SK-MEL-5 (cell line): ENCODE results near the gene PPIE. TPM values are rescaled to one million over a fixed set of nuclear protein-coding genes. Genes with fewer than 3 reads are reported as not detected.
A peak's percentile ranks its signal among the peaks of the same experiment; 100 is the strongest.

Experiments
- DNase-seq: peaks from one replicate; pipeline ENCODE4 v3.0.0-alpha.2; 2016; ENCODE audit warnings: low read depth, low spot score
- in situ Hi-C: cut with HindIII; loops from 2 replicates; pipeline ENCODE4 v1.10.0; 2016; ENCODE audit warnings: low sequenced_read_pairs, high pct_unique_total_duplicates, low pct_unique_long_range_greater_than_20kb
- polyA plus RNA-seq, 2 experiments: library from polyadenylated mRNA; depleted of rRNA; stranded (reverse); fragments of >200 nt; gene quantifications; 2 replicates each; pipeline ENCODE4 v1.2.3, GENCODE V29; 2015
- total RNA-seq: library from RNA; depleted of rRNA; stranded (reverse); fragments of >200 nt; shearing (Covaris generic); gene quantifications from 2 replicates; pipeline ENCODE4 v1.2.3, GENCODE V29; 2014; rRNA removed

Gene PPIE
- total RNA-seq = 33.3 and 39.1 TPM in 2 replicates
- polyA plus RNA-seq (2015; cell fraction: cytosol; rRNA removed) = 45.6 and 46.3 TPM in 2 replicates
- polyA plus RNA-seq (2015; cell fraction: nucleus; rRNA removed) = 49.7 and 52.5 TPM in 2 replicates

DNA sequence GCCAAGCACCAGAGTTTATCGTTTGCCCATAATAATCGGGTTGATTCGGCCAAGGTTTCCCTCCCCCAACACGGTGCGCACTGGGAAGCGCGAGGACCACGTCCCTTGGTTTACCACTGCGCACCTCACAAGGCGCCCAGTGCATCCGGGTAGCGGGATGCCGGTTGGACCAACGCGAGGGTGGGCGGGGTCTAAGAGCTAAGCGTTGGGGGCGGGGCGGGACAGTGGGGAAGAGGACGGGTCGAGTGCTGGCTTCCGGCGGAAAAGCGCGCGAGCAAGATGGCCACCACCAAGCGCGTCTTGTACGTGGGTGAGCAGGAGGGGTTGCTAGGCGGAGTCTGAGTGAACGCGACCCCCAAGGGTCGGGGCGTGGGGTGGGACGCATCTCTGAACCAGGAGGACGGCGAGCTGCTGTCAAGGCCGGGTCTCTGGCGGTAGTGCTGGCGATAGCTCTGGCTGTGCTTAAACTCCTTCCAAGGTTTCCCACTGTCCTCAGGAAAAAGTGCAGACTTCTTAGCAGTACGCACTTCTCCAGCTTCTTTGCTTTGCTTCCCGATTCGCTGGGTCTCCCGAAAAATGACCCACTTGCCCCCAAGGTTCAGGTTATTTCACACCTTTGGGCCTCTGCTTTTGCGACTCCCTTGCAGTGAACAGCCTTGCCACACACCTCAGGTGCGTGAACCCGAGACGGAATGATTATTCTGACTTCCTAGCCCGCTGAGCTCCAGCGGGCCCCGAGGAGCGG, at the start of gene PPIE:
PPIE (plus strand) TSS at position 261 of the 745 bp plus-strand sequence; CDS start at position 280, 19 bp downstream.
- in situ Hi-C loops = loop anchor here (25.0 kb wide), 1 partner anchor 126 kb away; no protein-coding TSS in a partner anchor
- peak; percentile 91 for DNase-seq

DNA sequence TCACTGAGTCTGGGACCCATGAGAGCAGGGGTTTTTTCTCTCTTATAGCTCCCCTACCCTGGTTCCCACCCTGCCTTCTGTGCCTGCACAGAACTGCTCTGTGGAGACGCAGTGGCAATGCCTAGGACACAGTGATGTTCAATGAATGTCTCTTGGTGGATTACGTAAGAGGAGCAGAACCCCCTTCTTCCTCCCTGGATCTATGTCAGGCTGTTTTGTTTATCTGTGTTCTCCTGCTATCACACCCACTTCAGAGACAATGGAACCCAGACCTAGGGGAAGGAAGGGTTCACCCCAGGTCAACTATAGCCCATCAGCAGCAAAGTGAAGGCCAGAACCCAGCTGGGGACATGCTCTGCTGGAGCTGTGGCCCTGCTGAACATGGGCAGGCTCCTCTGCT, 49.5 kb upstream of the PPIE start:
- in situ Hi-C loops = no loop called here
- no peak for DNase-seq

DNA sequence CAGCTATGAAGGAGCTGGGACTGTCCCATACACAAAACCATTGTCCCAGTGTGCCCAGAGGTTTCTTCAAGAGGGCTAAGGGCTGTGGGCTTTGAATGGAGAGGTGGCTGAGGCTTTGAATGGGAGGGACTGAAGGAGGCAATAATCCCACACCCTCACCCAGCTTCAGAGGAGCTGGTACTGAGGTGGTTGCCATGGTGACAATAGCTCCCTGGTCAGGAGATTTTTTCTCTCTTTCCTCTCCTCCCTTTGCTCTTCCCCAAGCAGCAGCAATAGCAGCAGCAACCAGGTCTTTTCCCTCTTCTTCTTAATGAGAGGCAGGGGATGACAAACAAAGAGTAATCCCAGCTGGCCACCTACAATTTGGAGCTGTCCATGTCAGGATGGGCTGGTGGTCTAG, 49.0 kb upstream of the PPIE start:
- DNase-seq = no peak
- in situ Hi-C loops = no loop called here

DNA sequence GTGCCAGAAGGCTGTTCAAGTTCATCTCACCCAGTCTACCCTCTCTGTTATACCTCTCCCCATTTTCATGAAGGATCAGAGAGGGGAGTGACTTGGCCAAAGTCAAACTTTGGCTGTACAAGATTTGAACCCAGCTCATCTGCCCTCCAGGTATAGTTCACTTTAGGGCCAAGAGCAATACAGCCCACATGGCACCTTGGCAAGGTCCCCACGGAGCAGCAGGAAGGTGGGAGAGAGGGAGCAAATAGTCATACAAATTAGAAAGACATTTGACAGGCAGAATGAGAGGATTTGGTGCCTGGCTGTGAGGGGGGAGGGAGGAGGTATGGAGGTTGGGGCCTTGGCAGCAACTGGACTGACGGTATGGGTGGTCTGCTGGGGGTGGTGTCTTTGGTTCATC, 48.5 kb upstream of the PPIE start:
- in situ Hi-C loops = no loop called here

DNA sequence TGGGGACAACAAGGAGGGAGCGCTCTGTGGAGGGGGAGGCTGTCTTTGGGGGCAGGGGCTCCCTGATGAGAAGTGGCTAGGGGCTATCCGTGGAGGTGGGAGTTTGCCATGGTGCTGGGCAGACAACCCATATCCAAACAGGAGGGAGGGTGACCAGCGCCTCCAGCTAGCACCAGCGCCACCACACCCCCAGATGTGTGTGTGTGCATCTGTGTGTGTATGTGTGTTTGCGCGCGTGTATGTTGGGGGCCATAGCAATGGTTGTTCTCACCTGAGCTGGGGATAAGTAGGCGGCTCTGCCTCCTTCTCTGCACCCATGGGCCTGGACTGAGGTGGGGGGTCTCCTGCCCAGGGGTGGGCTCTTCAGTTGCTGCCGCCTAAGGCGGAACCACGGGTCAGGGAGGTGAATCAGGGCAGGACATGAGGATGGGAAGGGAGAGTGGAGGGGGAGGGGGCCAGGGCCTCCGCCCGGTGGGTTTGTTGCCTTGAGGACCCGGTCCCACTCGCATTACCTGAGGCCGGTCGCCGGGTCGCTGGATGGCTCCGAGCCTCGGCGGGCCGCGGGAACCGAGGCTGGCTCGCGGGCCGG, 47.8 kb upstream of the PPIE start:
- no peak for DNase-seq
- in situ Hi-C loops = no loop called here

More for the DNA sequence above, 48.5 kb upstream of the PPIE start:
- DNase-seq = no peak

DNA sequence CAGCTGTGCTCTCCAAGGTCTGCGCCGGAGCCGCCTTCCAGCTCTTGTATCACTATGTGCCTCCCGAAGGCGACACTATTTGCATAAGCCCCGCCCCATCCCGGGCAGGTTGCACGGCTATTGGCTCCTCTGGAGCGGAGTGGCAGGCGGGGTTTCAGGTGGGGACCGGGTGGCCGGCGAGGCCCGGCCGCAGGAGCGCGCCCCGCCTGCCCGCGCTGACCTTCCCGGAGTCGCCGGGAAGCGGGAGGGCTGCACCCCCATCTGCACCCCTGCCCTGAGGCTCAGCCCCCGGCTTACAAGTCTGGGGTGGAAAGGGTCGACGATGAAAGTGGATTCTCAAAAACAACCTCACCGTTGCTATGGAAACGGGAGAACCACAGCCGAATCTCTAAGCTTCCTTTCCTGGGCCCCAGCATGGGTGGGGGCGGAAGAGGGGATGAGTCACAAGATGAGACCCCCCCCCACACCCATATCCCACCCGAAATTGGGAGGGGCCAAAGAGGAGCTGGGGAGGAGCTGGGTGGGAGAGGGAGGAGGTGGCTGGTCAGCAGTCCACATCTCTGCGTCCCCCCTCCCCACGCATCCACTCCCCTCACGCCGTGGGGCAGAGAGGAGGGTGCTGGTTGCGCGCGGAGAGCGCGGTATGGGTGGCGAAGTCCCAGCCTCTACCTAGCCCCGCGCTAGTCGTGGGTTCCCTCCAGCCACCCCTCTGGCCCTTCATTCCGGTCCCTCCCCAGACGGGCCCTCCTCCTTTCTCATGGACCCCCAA, 47.1 kb upstream of the PPIE start, which contains the start of gene HPCAL4:
HPCAL4 (minus strand) TSS at position 51 of the 769 bp plus-strand sequence. CDS start 6,830 bp downstream, outside the sequence.
- in situ Hi-C loops = no loop called here
- peak; percentile 84 for DNase-seq

DNA sequence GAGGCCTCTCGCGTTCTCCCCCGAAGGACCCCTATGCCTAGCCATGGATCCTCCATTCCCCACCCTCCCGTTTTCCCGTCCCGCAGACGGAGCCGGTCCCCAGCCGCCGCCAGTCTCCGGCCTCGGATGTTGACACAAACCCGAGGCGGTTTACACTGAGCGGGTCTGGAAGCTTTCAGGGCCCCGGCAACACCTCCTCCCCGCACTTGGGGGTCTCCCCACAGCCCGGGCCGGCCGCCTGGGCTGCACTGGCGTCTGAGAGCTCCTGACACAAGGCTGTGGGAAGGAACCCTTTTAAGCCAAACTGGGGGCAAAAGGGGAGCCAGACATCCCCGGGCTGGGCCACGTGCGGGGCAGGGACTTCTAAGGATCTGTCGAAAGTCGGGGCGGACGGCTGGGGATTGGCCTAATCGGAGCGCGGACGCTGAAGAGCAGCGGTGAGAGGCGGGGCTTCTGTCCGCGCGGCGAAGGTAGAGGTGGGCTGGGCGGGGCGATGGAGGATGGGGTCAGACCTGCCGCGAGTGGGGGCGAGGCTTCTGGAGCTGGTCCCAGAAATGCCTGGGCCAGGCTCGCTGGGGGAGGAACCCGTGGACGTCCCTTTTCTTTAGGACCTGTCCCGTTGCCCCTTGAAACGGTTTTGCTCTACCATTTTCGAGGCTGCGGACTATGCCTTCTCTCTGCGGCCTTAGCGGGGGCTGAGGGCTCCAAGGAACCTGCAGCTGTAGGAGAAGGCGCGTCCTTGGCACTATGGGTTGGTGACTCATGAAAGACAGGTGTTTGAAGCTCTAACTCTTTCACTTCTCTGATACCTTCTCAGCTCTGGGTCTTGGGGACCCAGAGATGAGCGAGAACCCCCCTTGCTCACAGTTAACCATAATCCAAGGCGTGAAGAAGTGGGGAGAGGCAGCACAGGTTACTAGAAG, 46.3 kb upstream of the PPIE start:
- in situ Hi-C loops = no loop called here
- DNase-seq = no peak

DNA sequence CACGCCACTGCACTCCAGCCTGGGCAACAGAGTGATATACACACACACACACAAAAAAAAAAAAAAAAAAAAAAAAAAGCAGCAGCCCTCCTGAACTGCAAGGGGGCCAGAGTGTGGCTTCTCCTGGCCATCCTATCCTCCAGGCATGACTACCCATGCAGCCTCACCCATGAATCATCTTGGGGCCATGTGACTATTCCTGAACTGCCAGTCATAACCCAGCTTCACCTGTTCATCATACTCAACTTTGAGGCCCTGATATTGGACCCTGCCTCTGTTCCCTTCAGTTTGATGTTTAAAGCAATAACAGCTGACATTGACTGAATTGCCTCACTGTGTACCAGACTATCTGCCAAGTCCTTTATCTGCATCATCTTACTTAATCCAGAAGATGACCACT, 44.7 kb upstream of the PPIE start:
- DNase-seq = no peak
- in situ Hi-C loops = no loop called here

DNA sequence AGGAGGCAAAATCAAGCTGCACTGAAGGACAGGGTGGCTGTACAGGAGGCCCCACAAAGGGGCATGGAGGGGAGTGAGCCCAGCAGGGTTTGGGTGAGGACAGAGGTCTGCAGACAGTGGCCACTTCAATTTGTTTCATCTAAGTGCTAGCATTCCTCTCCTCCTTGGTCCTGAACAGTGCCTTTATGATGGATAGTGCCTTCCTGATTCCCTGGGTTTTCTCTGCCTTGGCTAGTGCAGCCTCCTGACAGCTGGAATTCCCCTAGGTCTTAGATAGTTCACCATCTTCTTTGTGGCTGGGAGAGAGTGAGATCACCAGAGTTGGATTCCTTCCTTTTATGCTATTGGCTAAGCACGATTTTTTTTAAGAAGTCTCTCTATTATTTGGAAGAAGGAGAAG, 43.7 kb upstream of the PPIE start:
- in situ Hi-C loops = no loop called here
- no peak for DNase-seq

DNA sequence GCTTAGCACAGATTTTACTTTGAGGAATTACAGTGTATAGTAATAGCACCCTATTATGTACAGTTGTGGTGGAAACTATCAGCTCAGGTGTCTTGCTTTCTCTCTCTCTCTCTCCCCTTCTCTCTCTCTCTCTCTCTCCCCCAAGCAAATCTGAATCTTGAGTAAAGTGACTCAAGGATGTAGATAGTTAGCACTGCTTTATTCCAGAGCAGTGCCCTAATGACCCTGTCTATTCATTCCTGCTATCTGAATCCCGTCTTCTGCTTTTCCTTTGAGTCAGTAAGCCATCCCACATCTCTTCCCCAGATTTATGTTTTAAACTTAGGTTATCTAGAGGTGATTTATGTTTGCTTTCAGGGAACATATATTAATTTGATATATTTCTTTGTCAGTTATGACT, 42.2 kb upstream of the PPIE start:
- DNase-seq = no peak

DNA sequence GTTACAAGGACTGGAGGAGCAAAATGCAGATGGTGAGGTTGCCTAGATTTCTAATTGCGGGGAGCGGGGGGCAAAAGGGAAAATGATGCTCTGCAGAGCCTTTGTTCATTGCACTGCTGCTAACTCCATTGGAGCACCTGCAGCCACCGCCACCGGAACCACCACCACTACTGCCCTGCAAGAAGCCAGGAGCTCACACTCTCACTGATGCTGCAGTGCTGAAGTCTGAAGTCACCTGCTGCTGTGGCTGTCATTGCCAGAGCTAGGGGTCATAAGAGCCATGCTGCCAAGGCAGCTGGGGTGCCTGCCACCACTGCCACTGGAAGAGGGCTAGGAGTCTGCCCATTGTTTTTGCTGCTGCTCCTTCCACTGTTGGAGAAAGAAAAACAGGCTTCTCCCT, 40.1 kb upstream of the PPIE start:
- DNase-seq = no peak
- in situ Hi-C loops = no loop called here

More for the DNA sequence above, 42.2 kb upstream of the PPIE start:
- in situ Hi-C loops = no loop called here

DNA sequence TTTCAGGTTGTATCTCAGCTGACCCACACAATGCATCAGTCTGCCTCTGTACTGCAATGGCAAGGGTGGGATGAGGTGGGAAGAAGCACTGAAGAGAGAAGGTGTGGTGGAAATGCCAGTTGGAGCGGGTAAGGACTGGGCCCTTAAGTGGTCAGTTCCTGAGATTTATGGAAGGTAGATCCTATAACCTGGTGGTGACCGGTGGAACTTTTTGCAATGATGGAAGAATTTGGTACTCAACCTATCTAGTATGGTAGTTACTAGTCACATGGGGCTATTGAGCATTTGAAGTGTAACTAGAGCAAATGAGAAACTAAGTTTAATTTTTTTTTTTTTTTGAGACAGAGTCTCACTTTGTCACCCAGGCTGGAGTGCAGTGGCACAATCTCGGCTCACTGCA, 39.3 kb upstream of the PPIE start:
- no peak for DNase-seq
- in situ Hi-C loops = no loop called here

DNA sequence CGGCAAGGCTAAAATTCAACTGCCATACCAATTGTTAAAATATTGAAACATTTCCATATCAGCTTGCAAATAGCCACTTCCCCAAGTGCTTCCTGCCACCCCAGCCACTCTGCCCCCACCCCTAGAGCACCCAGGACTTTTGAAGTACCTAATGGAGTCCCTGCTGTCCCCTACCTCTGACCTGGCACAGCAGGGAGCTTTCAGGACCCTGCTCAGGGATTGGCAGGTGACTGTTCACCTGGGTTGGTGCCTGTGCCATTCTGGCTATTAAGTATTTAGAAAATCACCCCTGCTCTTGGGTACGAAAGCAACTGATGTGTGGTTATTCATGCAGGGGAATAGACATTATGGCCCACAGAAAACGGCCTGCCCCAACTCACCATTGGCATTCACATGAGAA, 38.3 kb upstream of the PPIE start:
- in situ Hi-C loops = no loop called here
- no peak for DNase-seq

DNA sequence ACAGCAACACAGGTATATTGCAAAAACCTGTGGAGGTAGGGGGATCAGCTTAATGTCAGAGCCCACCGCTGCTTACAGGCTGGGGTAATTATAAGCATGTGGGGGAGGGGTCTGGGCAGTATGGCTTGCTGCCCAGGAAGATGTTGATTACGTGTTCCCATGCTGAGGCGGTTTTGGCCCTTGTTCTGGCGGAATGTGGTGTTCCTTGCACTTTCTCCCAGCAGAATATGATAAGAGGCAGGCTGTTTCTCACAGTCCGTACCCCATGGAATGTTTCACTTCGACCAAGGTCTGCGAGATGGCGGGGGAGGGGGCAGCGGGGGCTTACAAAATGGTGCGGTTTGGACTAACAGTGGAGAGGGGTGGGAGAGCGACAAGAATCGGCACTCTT, 37.6 kb upstream of the PPIE start:
- in situ Hi-C loops = no loop called here
- no peak for DNase-seq

DNA sequence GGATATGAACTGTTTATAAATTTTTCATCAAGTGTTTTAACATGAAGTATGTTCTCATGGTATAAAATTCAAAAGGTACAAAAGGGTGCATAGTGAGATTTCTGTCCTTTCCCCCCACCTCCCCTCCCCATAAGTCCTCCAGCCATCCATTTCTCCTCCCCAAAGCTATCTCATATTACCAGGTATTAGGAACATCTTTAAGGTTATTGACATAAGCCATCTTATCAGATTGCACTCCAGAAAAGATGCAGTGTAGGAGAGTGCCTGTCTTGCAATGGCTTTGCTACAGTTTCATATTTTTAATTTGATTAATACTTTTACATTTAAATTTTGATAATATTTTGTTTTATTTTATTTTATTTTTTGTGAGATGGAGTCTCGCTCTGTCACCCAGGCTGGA, 33.9 kb upstream of the PPIE start:
- no peak for DNase-seq
- in situ Hi-C loops = no loop called here

DNA sequence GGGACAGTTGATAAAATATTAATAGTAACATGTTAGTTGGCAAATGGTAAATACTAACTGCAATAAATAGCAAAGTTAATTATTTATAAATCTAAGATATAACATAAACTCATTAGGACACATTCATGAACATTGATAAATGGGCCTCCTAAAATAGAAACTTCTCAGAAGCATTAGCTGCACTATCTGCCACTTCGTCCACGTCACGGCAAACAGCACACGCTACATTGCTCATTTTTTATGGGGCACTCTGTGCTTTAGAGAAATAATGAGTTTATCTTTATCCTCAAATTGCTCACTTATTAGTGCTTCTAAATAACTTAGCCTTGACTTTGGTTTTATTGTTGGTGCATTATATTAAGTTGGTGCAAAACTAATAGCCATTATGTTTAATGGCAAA, 31.2 kb upstream of the PPIE start:
- in situ Hi-C loops = no loop called here
- DNase-seq = no peak
